Measurements from ENCODE around the gene SPATA2. TPM values are rescaled to one million over a fixed set of nuclear protein-coding genes. Genes with fewer than 3 reads are reported as not detected.
A peak's percentile ranks its signal among the peaks of the same experiment; 100 is the strongest.

SPATA2 gene
- total and polyA plus RNA-seq, 4 donors, result 2.9 to 5.8 (median 4.3) TPM

DNA sequence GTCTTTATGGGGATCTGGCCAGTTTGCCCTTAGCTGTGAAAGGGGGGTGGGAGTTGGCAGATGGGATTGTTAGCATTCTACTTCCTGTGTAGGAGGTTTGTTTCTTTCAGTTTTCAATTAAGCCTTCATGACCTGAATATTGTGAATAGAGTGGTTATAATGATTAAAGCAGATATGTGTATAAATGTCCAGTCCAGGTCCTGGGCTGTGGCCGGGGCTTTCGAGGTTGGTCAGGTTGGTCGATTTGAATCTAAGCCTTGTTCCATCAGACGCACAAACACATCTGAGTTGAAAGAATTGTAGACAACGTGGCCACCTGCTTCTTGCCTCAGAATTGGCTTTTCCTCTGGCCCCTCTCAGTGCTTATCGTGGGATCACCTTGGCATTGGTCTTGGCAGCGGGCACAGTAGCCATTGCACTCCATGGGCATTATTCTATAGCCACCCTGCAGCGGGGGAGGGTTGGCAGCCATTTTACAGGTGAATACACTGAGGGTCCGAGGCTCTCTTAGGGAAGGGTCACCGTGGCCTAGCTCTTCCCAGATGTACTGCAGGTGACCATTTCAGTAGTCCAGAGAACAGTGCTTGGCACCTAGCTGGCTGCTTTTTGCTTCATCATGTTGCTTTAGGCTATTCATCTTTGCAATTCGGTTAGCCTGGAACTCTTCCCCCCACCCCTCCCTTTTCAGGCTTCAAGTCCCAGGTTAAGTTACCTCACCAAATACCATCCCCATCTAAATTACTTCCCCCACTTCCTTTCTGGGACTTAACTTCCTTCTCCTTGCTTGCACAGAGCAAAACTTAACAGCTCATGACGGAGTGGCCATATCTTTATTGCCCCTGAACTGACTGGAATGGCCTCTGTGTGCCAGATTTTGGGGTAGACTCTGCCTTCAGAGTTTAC, 21.9 kb upstream of the SPATA2 start:
- no peaks in the 10 kb centered on the region for H3K4me1 ChIP-seq (ENCODE audit: control insufficient read depth in 1 of 2, insufficient read depth in 2 of 2, low read length in 2 of 2)
- DNase-seq (peak in 1 of 2 donors; percentile 65), ATAC-seq (ENCODE audit: low FRiP score) (no peak)
- intact Hi-C loops (cut with DNase I), result loop anchor here in 1 of 2 donors (10.0 kb wide), 1 partner anchor 392 kb away; no protein-coding TSS in a partner anchor
- WGBS, 2 donors, result 10 to 19% methylated on average over 12 of the region's 12 CpGs
- peak overlapping the region; percentile 46 to 96 for H3K4me3 ChIP-seq (ENCODE audit: low read length in 2 of 2)
- no peaks in the 10 kb centered on the region for H3K27me3 ChIP-seq (ENCODE audit: control insufficient read depth in 1 of 2, insufficient read depth in 2 of 2, low read length in 1 of 2)
- no peaks in the 10 kb centered on the region for H3K36me3 ChIP-seq (ENCODE audit: control insufficient read depth in 1 of 2, insufficient read depth in 2 of 2, low read length in 1 of 2)
- H3K9me3 ChIP-seq (ENCODE audit: control insufficient read depth, low read length), result no peaks in the 10 kb centered on the region
- peak overlapping the region in 1 of 2 donors; percentile 53 for H3K27ac ChIP-seq (ENCODE audit: low read depth in 1 of 2, low read length in 2 of 2)

DNA sequence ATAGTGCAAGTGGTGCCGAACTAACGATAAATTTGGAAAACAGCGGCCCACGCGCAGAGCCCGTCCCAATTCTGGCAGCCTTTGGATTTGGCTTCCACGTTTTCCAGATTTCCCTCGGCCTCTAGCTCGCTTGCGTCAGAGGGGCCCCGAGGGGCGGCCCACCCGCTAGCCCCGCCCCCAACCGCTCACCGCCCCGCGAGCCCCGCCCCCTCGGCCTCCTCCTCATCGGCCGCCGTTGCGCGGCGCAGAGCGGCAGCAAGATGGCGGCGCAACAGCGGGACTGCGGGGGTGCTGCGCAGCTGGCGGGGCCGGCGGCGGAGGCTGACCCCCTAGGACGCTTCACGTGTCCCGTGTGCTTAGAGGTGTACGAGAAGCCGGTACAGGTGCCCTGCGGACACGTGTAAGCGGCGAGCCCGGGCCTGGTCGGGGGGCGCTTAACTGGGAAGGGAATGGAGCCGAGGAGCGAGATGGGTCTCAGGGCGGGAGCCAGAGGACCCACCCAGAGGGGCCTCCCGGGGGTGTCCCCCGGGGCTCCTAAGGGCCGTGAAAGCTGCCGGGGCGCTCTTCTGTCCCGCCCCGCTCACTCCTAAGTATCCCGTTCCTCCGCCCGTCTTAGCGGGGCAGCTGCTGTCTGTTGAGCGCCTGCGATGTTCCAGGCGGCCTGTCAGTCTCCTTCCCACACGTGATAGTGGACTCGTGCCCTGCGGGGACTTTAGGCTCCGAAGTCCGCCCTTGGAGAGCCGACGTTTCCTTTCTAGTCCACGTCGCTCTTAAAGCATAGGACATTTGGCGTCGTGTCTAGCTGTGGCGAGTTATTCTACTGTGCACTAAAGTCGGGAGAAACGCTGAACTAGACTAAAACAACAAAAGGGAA, 21.1 kb upstream of the SPATA2 start, which contains the start of gene RNF114:
RNF114 (plus strand) TSS at position 245 of the 874 bp plus-strand sequence; CDS start at position 261, 16 bp downstream.
- Histone ChIP-seq H3K27ac (ENCODE audit: low read depth in 1 of 2, low read length in 2 of 2) (peak within 1 kb of the TSS in 1 of 2 donors; percentile 53), H3K4me3 (ENCODE audit: low read length in 2 of 2) (peak within 1 kb of the TSS; percentile 46 to 96), H3K4me1 (ENCODE audit: control insufficient read depth in 1 of 2, insufficient read depth in 2 of 2, low read length in 2 of 2) (no peaks in the 10 kb centered on the region), H3K9me3 (ENCODE audit: control insufficient read depth, low read length) (no peaks in the 10 kb centered on the region), H3K36me3 (ENCODE audit: control insufficient read depth in 1 of 2, insufficient read depth in 2 of 2, low read length in 1 of 2) (no peaks in the 10 kb centered on the region), H3K27me3 (ENCODE audit: control insufficient read depth in 1 of 2, insufficient read depth in 2 of 2, low read length in 1 of 2) (no peaks in the 10 kb centered on the region)
- peak; percentile 98 for ATAC-seq (ENCODE audit: low FRiP score)
- peak; percentile 93 to 97 for DNase-seq
- 0 to 1% methylated on average over 61 to 79 of the region's 79 CpGs for WGBS, 2 donors
- intact Hi-C loops (cut with DNase I), result loop anchor here in 1 of 2 donors (10.0 kb wide), 1 partner anchor 392 kb away; no protein-coding TSS in a partner anchor

DNA sequence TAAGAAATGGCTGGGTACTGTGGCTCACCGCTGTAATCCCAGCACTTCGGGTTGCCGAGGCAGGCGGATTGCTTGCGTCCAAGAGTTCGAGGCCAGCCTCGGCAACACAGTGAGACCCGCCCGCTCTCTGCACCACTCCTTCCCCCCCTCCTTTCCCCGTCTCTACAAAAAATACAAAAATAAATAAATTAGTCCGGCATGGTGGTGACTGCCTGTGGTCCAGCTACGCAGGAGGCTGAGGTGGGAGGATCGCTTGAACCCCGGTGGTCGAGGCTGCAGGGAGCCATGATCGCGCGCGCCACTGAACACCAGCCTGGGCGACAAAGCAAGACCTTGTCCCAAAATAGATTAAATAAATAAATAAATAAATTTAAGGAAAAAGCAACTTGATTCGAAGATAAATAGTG, 20.4 kb upstream of the SPATA2 start:
- H3K4me3 ChIP-seq (ENCODE audit: low read length in 2 of 2), result peak overlapping the region; percentile 1 to 38
- no peaks in the 10 kb centered on the region for H3K36me3 ChIP-seq (ENCODE audit: control insufficient read depth in 1 of 2, insufficient read depth in 2 of 2, low read length in 1 of 2)
- no peak overlapping the region for H3K27ac ChIP-seq (ENCODE audit: low read depth in 1 of 2, low read length in 2 of 2)
- 25 to 30% methylated on average over 21 of the region's 21 CpGs for WGBS, 2 donors
- H3K27me3 ChIP-seq (ENCODE audit: control insufficient read depth in 1 of 2, insufficient read depth in 2 of 2, low read length in 1 of 2), result no peaks in the 10 kb centered on the region
- no peak for DNase-seq
- no peaks in the 10 kb centered on the region for H3K9me3 ChIP-seq (ENCODE audit: control insufficient read depth, low read length)
- ATAC-seq (ENCODE audit: low FRiP score), result peak; percentile 2
- intact Hi-C loops (cut with DNase I), result loop anchor here in 1 of 2 donors (10.0 kb wide), 1 partner anchor 391 kb away; no protein-coding TSS in a partner anchor
- no peaks in the 10 kb centered on the region for H3K4me1 ChIP-seq (ENCODE audit: control insufficient read depth in 1 of 2, insufficient read depth in 2 of 2, low read length in 2 of 2)

GRCh38 chr20:49929142-49929494, 13.8 kb upstream of the SPATA2 start:
- no peak overlapping the region for H3K4me3 ChIP-seq (ENCODE audit: low read length in 2 of 2)
- no peaks in the 10 kb centered on the region for H3K9me3 ChIP-seq (ENCODE audit: control insufficient read depth, low read length)
- no peaks in the 10 kb centered on the region for H3K4me1 ChIP-seq (ENCODE audit: control insufficient read depth in 1 of 2, insufficient read depth in 2 of 2, low read length in 2 of 2)
- DNase-seq (peak in 1 of 2 donors; percentile 25), ATAC-seq (ENCODE audit: low FRiP score) (no peak)
- no peaks in the 10 kb centered on the region for H3K36me3 ChIP-seq (ENCODE audit: control insufficient read depth in 1 of 2, insufficient read depth in 2 of 2, low read length in 1 of 2)
- H3K27me3 ChIP-seq (ENCODE audit: control insufficient read depth in 1 of 2, insufficient read depth in 2 of 2, low read length in 1 of 2), result no peaks in the 10 kb centered on the region
- no peak overlapping the region for H3K27ac ChIP-seq (ENCODE audit: low read depth in 1 of 2, low read length in 2 of 2)
- WGBS, 2 donors, result 38 to 39% methylated on average over 4 of the region's 4 CpGs
- intact Hi-C loops (cut with DNase I), result loop anchor here (2.0 to 10.0 kb wide), 3 partner anchors 317 to 594 kb away; no protein-coding TSS in a partner anchor

DNA sequence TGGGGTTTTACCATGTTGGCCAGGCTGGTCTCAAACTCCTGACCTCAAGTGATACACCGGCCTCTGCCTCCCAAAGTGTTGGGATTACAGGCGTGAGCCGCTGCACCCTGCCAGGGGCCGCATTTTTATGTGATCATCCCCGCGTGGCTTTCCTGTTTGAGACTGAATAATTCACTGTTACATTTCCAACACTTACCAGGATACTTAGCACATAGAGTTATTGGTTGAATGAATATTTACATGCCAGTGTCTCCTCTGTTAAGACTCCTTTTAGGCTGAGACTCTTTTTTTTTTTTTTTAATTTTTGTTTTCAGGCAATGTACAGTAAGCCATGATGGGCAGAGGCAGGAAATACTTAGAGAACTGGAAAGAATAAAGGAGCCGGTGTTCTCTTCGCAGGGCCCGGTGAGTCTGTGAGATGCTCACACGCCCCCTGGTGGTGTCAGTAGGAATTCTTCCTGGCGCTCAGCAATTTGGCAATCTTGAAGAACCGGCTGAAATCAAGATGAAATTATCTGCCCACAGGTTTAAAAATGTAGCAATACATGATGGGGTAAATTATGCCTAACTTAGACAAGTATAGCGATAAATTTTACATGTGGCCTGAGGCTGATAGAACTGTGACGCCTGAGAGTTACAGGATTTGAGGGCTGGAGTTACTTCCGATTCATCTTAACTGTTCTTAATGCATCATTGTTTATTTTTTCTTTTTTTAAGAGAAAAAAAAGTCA, 13.2 kb upstream of the SPATA2 start:
- no peak overlapping the region for H3K4me3 ChIP-seq (ENCODE audit: low read length in 2 of 2)
- H3K27me3 ChIP-seq (ENCODE audit: control insufficient read depth in 1 of 2, insufficient read depth in 2 of 2, low read length in 1 of 2), result no peaks in the 10 kb centered on the region
- WGBS, 2 donors, result 10 to 12% methylated on average over 15 of the region's 15 CpGs
- no peaks in the 10 kb centered on the region for H3K36me3 ChIP-seq (ENCODE audit: control insufficient read depth in 1 of 2, insufficient read depth in 2 of 2, low read length in 1 of 2)
- peak overlapping the region in 1 of 2 donors; percentile 43 for H3K27ac ChIP-seq (ENCODE audit: low read depth in 1 of 2, low read length in 2 of 2)
- DNase-seq (peak; percentile 85 to 90), ATAC-seq (ENCODE audit: low FRiP score) (peak; percentile 81)
- intact Hi-C loops (cut with DNase I), result loop anchor here (2.0 to 10.0 kb wide), 3 partner anchors 316 to 594 kb away; no protein-coding TSS in a partner anchor
- H3K9me3 ChIP-seq (ENCODE audit: control insufficient read depth, low read length), result no peaks in the 10 kb centered on the region
- H3K4me1 ChIP-seq (ENCODE audit: control insufficient read depth in 1 of 2, insufficient read depth in 2 of 2, low read length in 2 of 2), result no peaks in the 10 kb centered on the region

DNA sequence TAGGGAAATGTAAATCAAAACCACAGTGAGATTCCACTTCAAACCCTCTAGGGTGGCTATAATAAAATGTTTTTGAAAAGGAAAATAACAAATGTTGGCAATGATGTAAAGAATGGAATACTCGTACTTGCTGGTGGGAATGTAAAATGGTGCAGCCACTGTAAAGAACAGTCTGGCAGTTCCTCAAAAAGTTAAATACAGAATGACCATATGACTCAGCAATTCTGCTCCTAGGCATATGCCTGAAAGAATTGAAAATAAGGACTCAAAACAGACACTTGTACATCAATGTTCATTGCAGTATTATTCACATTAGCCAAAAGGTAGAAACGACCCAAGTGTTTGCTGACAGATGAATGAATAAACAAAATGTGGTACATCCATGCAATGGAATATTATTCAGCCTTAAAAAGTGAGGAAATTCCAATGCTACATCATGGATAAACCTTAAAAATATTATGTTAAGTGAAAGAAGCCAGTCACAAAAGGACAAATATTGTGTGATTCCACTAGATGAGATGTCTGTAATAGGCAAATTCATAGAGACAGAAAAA, 10.6 kb upstream of the SPATA2 start:
- DNase-seq (no peak), ATAC-seq (ENCODE audit: low FRiP score) (no peak)
- H3K27ac ChIP-seq (ENCODE audit: low read depth in 1 of 2, low read length in 2 of 2), result no peak overlapping the region
- intact Hi-C loops (cut with DNase I), result loop anchor here in 1 of 2 donors (5.0 to 10.0 kb wide), 2 partner anchors 314 to 591 kb away; no protein-coding TSS in a partner anchor
- H3K4me3 ChIP-seq (ENCODE audit: low read length in 2 of 2), result no peak overlapping the region
- H3K9me3 ChIP-seq (ENCODE audit: control insufficient read depth, low read length), result no peaks in the 10 kb centered on the region
- H3K36me3 ChIP-seq (ENCODE audit: control insufficient read depth in 1 of 2, insufficient read depth in 2 of 2, low read length in 1 of 2), result no peaks in the 10 kb centered on the region
- H3K4me1 ChIP-seq (ENCODE audit: control insufficient read depth in 1 of 2, insufficient read depth in 2 of 2, low read length in 2 of 2), result no peaks in the 10 kb centered on the region
- 60 to 67% methylated on average over 2 of the region's 2 CpGs for WGBS, 2 donors
- no peaks in the 10 kb centered on the region for H3K27me3 ChIP-seq (ENCODE audit: control insufficient read depth in 1 of 2, insufficient read depth in 2 of 2, low read length in 1 of 2)

GRCh38 chr20:49924247-49924646, 8.9 kb upstream of the SPATA2 start:
- DNase-seq (no peak), ATAC-seq (ENCODE audit: low FRiP score) (no peak)
- no peaks in the 10 kb centered on the region for H3K36me3 ChIP-seq (ENCODE audit: control insufficient read depth in 1 of 2, insufficient read depth in 2 of 2, low read length in 1 of 2)
- intact Hi-C loops (cut with DNase I), result loop anchor here in 1 of 2 donors (10.0 kb wide), 1 partner anchor 589 kb away; no protein-coding TSS in a partner anchor
- H3K4me3 ChIP-seq (ENCODE audit: low read length in 2 of 2), result no peak overlapping the region
- no peaks in the 10 kb centered on the region for H3K9me3 ChIP-seq (ENCODE audit: control insufficient read depth, low read length)
- H3K27me3 ChIP-seq (ENCODE audit: control insufficient read depth in 1 of 2, insufficient read depth in 2 of 2, low read length in 1 of 2), result no peaks in the 10 kb centered on the region
- no peaks in the 10 kb centered on the region for H3K4me1 ChIP-seq (ENCODE audit: control insufficient read depth in 1 of 2, insufficient read depth in 2 of 2, low read length in 2 of 2)
- H3K27ac ChIP-seq (ENCODE audit: low read depth in 1 of 2, low read length in 2 of 2), result no peak overlapping the region
- 50 to 62% methylated on average over 4 of the region's 4 CpGs for WGBS, 2 donors
